IPS DF 19.7 (cell line): ENCODE measurements around the gene CHRNA4.

Experiments
- DNase-seq: peaks from one replicate; pipeline ENCODE4 v3.0.0-alpha.2; 2013; ENCODE audit warnings: low read depth, low spot score

CHRNA4 gene

GRCh38 chr20:63320616-63321147, 40.5 kb downstream of the CHRNA4 start:
- no peak for DNase-seq

GRCh38 chr20:63320041-63320511, 41.1 kb downstream of the CHRNA4 start:
- no peak for DNase-seq

GRCh38 chr20:63319164-63320040, 41.7 kb downstream of the CHRNA4 start:
- DNase-seq, result no peak

- no peak for DNase-seq
Measured at GRCh38 chr20:63318391-63319163, 42.6 kb downstream of the CHRNA4 start.

GRCh38 chr20:63317601-63318291, 43.4 kb downstream of the CHRNA4 start:
- no peak for DNase-seq

GRCh38 chr20:63317061-63317460, 44.1 kb downstream of the CHRNA4 start:
- DNase-seq, result no peak

- no peak for DNase-seq
Measured at GRCh38 chr20:63316502-63316921, 44.6 kb downstream of the CHRNA4 start.

GRCh38 chr20:63315731-63316491, 45.2 kb downstream of the CHRNA4 start:
- no peak for DNase-seq

- DNase-seq, result no peak
Measured at GRCh38 chr20:63315240-63315689, 45.9 kb downstream of the CHRNA4 start.

- no peak for DNase-seq
Measured at GRCh38 chr20:63314566-63315239, 46.4 kb downstream of the CHRNA4 start.

GRCh38 chr20:63314015-63314471, 47.1 kb downstream of the CHRNA4 start:
- no peak for DNase-seq

GRCh38 chr20:63313349-63314014, 47.7 kb downstream of the CHRNA4 start:
- DNase-seq, result no peak

- DNase-seq, result no peak
Measured at GRCh38 chr20:63312690-63313348, 48.3 kb downstream of the CHRNA4 start.

- no peak for DNase-seq
Measured at GRCh38 chr20:63312273-63312672, 48.9 kb downstream of the CHRNA4 start.

- DNase-seq, result no peak
Measured at GRCh38 chr20:63311833-63312243, 49.3 kb downstream of the CHRNA4 start.

GRCh38 chr20:63311186-63311832, 49.8 kb downstream of the CHRNA4 start:
- DNase-seq, result no peak

- DNase-seq, result no peak
Measured at GRCh38 chr20:63310265-63310991, 50.7 kb downstream of the CHRNA4 start.
